ENCODE results near the gene PAIP2B.

DNA sequence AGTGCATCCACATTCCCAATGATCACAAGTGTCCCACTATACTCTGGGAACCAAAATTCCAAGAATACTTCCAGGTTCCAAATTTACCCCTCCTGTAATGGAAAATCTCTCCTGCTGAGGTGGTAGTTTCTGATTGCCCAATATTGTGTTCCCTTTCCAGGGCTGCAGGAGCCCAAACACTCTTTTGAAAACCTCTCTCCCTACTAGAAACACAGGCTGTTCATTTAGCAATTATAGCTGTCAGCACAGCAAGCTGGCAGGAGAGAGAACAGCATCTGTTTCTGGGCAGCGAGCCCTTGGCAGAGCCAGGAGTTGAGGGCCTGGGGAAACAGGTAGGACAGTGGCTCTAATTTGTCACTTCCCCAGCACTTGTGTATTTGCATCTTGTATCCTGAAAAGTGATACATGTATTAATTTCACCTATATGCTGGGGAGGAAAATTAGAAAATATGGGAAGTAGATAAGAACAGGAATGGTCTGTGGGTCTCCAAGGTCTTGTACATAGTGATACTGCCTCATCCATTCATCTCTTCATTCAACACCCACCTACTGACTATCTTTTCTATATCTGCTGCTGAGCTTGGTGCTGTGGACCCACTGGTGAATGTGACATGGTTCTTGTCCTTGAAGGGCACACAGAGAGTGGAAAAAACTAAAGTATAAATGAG lies 16.9 kb upstream of the PAIP2B start:
- TF ChIP-seq, protein P1, sequence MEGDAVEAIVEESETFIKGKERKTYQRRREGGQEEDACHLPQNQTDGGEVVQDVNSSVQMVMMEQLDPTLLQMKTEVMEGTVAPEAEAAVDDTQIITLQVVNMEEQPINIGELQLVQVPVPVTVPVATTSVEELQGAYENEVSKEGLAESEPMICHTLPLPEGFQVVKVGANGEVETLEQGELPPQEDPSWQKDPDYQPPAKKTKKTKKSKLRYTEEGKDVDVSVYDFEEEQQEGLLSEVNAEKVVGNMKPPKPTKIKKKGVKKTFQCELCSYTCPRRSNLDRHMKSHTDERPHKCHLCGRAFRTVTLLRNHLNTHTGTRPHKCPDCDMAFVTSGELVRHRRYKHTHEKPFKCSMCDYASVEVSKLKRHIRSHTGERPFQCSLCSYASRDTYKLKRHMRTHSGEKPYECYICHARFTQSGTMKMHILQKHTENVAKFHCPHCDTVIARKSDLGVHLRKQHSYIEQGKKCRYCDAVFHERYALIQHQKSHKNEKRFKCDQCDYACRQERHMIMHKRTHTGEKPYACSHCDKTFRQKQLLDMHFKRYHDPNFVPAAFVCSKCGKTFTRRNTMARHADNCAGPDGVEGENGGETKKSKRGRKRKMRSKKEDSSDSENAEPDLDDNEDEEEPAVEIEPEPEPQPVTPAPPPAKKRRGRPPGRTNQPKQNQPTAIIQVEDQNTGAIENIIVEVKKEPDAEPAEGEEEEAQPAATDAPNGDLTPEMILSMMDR (IDR thresholded peaks at IDR 0.05; ENCODE audit: poor library complexity, severe bottlenecking) = no peak
- no peak for TF ChIP-seq EZH2 (IDR thresholded peaks at IDR 0.05; ENCODE audit: borderline replicate concordance, insufficient read depth, low read length, poor library complexity, severe bottlenecking)

Data from neural cell (in vitro differentiated cells).